Endothelial cell (in vitro differentiated cells): ENCODE measurements around the gene GALNT17. TPM values are rescaled to one million over a fixed set of nuclear protein-coding genes. Genes with fewer than 3 reads are reported as not detected.

Experiments used
- DNase-seq: peaks from one replicate; pipeline ENCODE4 v3.0.0; 2021; ENCODE audit warnings: low spot score
- H3K27ac Mint-ChIP-seq: one replicate; pipeline ENCODE4 v1.8.0; 2021; ENCODE audit warnings: mixed read lengths, inconsistent platforms; ENCODE audit not compliant: unreplicated experiment
- H3K27me3 Mint-ChIP-seq: one replicate; pipeline ENCODE4 v1.8.0; 2021; ENCODE audit warnings: mild to moderate bottlenecking, moderate library complexity, mixed read lengths, inconsistent platforms; ENCODE audit not compliant: unreplicated experiment
- H3K36me3 Mint-ChIP-seq: one replicate; pipeline ENCODE4 v1.8.0; 2021; ENCODE audit warnings: mild to moderate bottlenecking, low read depth, mixed read lengths, inconsistent platforms; ENCODE audit not compliant: unreplicated experiment
- H3K4me1 Mint-ChIP-seq: one replicate; pipeline ENCODE4 v1.8.0; 2021; ENCODE audit warnings: mild to moderate bottlenecking, mixed read lengths, inconsistent platforms; ENCODE audit not compliant: unreplicated experiment
- H3K4me3 Mint-ChIP-seq: one replicate; pipeline ENCODE4 v1.8.0; 2021; ENCODE audit warnings: mild to moderate bottlenecking, mixed read lengths, inconsistent platforms; ENCODE audit not compliant: unreplicated experiment
- H3K9me3 Mint-ChIP-seq: one replicate; pipeline ENCODE4 v1.8.0; 2021; ENCODE audit warnings: mixed read lengths, inconsistent platforms; ENCODE audit not compliant: unreplicated experiment
- total RNA-seq: library from RNA; stranded (reverse); fragmentation: NEBNext Ultra II Directional; extraction: Animal tissue kit (Norgen Biotek cat#: 25700); gene quantifications from one replicate; pipeline ENCODE4 v1.2.1, GENCODE V29; 2021; ENCODE audit not compliant: unreplicated experiment
- TF ChIP-seq, protein P1 (sequence below): fragments of 200-600 bp; sonication (generic); IDR thresholded peaks from one replicate; pipeline ENCODE4 v1.5.0; 2021; ENCODE audit warnings: antibody characterized with exemption; ENCODE audit not compliant: unreplicated experiment

GALNT17 gene
- total RNA-seq, 1 donor from 2014 or later: 0.38 TPM

DNA sequence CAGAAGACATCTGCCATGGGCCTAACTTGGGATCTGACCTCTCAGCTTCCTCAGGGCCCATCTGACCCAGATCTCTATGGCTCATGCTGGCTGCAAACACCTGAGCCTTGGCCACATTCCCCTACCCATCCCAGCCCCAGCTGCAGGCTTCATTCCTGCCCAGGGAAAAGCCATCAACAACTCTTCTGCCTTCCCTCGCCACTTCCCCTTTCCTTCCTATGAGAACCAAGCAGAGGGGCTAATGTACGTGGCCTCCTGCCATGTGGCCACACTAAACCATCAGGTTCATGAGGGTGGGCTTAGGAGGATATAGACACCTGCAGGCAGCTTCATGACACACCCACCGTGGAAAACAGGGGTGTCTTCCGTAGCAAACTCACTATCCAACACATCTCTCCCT is 312.2 kb downstream of the GALNT17 start:
- H3K36me3 Mint-ChIP-seq: no peaks in the 10 kb centered on the region
- H3K4me3 Mint-ChIP-seq: no peak overlapping the region
- H3K27ac Mint-ChIP-seq: no peak overlapping the region
- no peak for DNase-seq
- H3K9me3 Mint-ChIP-seq: peaks cover 10% of the 10 kb centered on the region
- H3K27me3 Mint-ChIP-seq: peaks cover 4% of the 10 kb centered on the region
- no peaks in the 10 kb centered on the region for H3K4me1 Mint-ChIP-seq
- TF ChIP-seq, protein P1, sequence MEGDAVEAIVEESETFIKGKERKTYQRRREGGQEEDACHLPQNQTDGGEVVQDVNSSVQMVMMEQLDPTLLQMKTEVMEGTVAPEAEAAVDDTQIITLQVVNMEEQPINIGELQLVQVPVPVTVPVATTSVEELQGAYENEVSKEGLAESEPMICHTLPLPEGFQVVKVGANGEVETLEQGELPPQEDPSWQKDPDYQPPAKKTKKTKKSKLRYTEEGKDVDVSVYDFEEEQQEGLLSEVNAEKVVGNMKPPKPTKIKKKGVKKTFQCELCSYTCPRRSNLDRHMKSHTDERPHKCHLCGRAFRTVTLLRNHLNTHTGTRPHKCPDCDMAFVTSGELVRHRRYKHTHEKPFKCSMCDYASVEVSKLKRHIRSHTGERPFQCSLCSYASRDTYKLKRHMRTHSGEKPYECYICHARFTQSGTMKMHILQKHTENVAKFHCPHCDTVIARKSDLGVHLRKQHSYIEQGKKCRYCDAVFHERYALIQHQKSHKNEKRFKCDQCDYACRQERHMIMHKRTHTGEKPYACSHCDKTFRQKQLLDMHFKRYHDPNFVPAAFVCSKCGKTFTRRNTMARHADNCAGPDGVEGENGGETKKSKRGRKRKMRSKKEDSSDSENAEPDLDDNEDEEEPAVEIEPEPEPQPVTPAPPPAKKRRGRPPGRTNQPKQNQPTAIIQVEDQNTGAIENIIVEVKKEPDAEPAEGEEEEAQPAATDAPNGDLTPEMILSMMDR: no peak

DNA sequence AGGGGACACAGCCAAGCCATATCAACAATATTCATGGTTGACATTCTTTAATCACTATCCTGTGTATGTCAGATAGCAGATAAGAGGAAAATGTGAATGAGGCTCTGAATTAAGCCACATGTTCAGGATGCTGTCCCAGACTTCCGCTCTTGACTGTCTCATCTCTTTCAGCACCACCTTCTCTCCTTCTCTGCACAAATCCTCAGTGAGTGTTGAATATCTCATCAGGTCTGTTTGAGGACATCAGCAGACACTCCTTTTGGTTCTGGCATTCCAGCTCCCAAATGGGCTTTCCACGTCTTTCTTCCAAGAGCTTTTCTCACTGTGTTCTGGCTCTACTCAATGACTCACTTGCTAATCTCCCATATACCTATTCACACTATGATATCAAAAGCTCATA is 321.7 kb downstream of the GALNT17 start:
- Mint-ChIP-seq H3K27me3 (peaks cover 2% of the 10 kb centered on the region), H3K9me3 (peaks cover 8% of the 10 kb centered on the region), H3K36me3 (peaks cover 3% of the 10 kb centered on the region), H3K4me3 (no peak overlapping the region), H3K4me1 (no peaks in the 10 kb centered on the region), H3K27ac (no peak overlapping the region)
- no peak for DNase-seq
- TF ChIP-seq, protein P1: no peak

DNA sequence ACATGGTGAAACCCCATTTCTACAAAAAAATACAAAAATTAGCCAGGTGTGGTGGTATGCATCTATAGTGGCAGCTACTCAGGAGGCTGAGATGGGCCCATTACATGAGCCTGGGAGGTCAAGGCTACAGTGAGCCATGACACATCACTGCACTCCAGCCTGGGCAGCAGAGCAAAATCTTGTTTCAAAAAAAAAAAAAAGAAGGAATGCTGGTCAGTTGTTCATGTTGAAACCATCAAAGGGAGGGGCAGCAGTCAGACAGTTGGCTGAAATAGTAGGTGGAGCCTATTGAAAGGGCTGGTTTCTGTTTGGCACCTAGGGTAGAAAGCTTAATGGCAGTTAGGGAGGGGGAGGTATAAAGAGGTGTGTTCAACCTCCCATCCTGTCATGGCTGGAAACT is 323.0 kb downstream of the GALNT17 start:
- H3K36me3 Mint-ChIP-seq: peaks cover 3% of the 10 kb centered on the region
- TF ChIP-seq, protein P1: no peak
- no peak for DNase-seq
- no peaks in the 10 kb centered on the region for H3K4me1 Mint-ChIP-seq
- no peak overlapping the region for H3K27ac Mint-ChIP-seq
- H3K9me3 Mint-ChIP-seq: peaks cover 11% of the 10 kb centered on the region
- no peak overlapping the region for H3K4me3 Mint-ChIP-seq
- H3K27me3 Mint-ChIP-seq: peaks cover 2% of the 10 kb centered on the region

DNA sequence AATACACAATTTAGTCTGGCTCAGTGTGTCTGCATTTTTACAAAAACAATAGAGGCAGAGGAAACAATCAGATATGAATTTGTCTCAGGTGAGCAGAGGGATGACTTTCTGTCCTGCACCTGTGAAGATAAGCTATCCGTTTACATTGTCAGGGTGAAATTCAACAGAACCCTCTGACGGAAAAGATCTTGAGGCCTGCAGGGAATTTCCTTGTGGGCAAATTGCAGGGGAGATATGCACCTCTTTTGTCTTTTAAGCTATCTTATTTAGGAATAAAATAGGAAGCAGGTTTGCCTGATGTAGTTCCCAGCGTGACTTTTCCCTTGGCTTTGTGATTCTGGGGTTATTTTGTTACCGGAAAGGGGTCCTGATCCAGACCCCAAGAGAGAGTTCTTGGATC is 325.1 kb downstream of the GALNT17 start:
- Mint-ChIP-seq H3K4me3 (no peak overlapping the region), H3K36me3 (peaks cover 4% of the 10 kb centered on the region), H3K27me3 (peaks cover 2% of the 10 kb centered on the region), H3K27ac (no peak overlapping the region), H3K9me3 (peaks cover 12% of the 10 kb centered on the region), H3K4me1 (no peaks in the 10 kb centered on the region)
- TF ChIP-seq, protein P1: no peak
- no peak for DNase-seq

DNA sequence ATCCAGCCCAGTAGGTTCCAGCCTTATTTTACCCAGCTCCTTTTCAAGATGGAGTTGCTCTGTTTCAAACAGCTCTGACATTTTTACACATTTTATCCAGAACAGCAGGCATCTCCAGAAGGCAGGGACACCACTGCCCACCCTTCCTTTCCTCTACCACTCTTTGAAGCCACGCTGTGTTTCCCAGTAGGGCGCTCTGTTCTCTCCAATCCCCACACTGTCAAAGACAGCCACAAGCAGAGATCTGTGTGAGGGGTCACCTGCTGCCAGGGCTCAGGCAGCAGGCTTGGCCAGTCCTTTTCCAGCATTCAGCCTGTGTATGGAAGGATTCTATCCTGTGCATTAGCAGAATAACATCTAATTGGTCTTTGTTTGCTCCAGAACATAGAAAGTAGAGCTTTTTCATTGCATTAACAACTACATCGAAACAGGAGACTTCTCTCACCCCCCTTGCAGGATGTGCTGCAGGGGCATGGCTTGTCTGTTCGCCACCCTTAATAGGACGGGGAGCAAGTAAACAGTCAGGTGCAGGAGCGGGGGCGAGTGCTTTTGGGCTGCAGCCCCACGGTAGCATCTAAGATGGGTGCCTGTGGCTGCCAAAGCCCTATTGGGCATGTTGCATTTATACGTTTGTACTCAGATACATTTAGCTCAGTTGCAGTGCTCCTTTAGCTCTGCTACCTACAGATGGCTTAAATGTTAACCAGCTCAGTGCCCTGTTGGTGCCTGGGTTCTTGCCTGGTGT is 326.1 kb downstream of the GALNT17 start:
- peaks cover 10% of the 10 kb centered on the region for H3K36me3 Mint-ChIP-seq
- no peak for DNase-seq
- peaks cover 2% of the 10 kb centered on the region for H3K27me3 Mint-ChIP-seq
- no peaks in the 10 kb centered on the region for H3K4me1 Mint-ChIP-seq
- H3K4me3 Mint-ChIP-seq: no peak overlapping the region
- no peak overlapping the region for H3K27ac Mint-ChIP-seq
- H3K9me3 Mint-ChIP-seq: peaks cover 17% of the 10 kb centered on the region
- TF ChIP-seq, protein P1: no peak
